UCSD-AML1 (cell line): ENCODE results near the gene LCNL1.

Source experiments
- DNase-seq: peaks from one replicate; lab custom pipeline; 2025; ENCODE audit not compliant: unreplicated experiment; lab: John Stamatoyannopoulos, UW

LCNL1 gene

GRCh38 chr9:136946228-136947027 is 36.4 kb upstream of the LCNL1 start:
- DNase-seq, result no peak

DNA sequence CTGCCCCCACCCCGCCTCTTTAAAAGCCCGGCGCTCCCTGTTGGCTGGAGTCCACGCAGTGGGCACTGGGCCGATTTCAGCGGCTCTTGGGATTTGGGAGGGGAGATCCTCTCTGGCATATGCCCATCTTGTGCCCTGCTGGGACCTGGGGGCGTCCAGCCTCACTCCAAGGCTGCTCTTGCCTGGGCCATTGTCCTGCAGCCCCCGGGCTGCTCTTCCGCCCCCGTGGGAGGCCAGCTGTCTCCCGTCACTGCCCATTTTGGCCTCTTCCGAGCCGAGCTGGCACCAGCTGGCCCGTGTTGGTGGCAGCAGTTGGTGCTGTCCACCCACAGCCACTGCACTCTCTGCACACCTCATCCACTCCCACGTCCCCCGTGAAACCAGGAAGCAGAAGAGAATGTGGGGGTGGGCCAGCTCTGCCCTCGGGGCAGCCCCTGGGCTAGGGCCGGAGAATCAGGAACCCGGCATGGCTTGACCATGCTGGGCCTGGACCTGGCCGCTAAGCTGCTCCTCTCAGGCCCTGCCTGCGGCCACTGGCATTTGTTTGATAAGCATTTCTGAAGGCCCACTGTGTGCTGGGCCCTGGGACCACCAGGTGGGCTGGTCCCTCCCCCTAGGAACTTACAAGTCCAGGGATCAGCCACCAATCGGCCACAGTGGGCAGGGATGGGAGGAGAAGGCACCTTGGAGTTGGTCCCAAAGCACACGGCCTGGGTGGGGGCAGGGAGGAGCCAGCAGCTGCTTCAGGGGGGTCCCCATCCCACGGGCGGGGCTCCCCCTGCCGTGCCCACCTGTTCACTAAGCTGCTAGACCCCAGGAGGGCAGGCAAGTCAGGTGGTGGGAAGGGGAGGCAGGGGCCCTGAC is 35.5 kb upstream of the LCNL1 start:
- DNase-seq, result no peak

DNA sequence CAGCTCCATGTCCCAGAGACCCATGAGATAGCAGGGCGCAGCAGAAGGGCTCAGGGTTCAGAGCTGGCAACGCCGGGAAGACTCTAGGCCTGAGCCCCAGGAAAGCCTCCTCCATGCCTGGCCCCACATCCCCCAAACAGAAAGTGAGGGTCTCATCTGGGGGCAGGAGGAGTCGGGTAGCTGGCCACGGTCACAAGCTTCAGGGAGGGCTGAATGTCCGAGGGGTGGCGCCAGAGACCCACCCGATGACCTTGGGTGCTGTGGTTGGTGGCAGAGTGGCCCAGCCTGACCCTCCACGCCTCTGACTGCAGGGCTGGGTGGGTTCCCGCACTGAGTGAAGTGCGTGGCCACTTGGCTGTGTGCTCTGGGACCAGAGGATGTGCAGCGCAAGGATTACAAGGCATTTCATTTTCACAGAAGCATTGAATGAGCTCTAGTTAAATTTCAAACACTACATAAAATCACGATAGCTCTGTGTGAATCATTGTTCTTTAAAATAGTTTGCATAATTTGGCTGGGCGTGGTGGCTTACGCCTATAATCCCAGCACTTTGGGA is 34.8 kb upstream of the LCNL1 start:
- peak; percentile 63 for DNase-seq

DNA sequence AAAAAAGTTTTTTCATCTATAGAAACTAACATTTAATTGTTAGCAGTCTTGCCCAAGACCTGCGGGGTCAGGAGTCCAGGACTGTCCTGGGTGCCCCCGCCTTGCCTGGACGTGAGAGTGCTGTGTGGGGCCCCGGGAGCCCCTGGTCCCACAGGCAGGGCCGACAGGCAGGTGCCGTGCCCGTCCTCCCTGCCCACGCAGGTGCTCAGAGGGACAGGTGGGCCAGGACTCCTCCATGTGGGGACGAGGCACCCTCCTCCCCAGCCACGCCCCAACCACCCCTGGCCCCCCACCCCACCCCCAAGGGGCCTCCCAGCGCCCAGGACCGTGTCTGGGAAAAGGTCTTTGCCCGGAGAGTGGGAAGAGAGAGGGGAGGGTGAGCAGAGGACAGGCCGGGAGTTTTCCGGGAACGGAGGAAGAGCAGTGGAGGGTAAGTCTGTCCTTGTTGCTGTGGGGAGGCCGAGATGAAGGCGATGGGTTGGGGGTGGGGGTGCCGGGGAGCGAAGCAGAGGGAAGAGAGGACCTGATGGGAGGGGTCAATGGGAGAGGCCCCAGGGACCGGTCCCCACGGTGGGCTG is 33.5 kb upstream of the LCNL1 start:
- DNase-seq, result no peak

- peak; percentile 90 for DNase-seq
These were observed 32.8 kb upstream of the LCNL1 start for GRCh38 chr9:136949817-136950655.

DNA sequence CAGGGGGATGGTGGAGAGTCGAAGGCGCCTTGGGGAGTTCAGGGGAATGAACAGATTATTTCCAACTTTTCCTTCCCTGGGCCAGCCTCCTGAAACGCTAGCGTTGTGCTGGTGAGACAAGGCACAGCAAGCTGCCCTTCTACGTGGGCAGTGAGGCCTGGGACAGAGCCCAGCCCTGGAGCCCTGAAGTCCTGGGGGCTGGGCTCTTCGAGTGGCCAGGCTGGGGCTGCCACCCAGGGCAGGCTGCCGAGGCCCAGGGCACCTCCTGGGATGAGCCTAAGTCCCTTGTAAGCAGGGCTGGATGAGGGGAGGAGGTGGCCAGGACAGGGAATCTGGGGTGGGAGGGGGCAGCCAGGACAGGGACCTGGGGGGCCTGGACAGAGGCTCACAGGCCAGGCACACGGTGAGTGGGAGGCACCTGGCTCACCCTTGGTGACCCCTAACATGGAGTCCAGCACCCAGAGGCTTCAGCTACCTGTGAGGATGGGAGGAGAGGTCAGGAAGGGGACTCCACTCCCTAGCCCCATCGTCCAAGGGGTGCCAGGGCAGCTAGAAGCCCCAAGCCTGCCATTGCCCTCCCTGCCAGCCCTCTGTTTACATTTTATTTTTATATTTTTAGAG is 32.0 kb upstream of the LCNL1 start:
- no peak for DNase-seq

GRCh38 chr9:136951541-136952320 is 31.1 kb upstream of the LCNL1 start, which contains the start of gene LCN12:
LCN12 (plus strand) TSS chr9:136952273; CDS start chr9:136952328, 55 bp downstream.
- no peak for DNase-seq

- DNase-seq, result no peak
These were observed 30.4 kb upstream of the LCNL1 start for GRCh38 chr9:136952321-136952850.

DNA sequence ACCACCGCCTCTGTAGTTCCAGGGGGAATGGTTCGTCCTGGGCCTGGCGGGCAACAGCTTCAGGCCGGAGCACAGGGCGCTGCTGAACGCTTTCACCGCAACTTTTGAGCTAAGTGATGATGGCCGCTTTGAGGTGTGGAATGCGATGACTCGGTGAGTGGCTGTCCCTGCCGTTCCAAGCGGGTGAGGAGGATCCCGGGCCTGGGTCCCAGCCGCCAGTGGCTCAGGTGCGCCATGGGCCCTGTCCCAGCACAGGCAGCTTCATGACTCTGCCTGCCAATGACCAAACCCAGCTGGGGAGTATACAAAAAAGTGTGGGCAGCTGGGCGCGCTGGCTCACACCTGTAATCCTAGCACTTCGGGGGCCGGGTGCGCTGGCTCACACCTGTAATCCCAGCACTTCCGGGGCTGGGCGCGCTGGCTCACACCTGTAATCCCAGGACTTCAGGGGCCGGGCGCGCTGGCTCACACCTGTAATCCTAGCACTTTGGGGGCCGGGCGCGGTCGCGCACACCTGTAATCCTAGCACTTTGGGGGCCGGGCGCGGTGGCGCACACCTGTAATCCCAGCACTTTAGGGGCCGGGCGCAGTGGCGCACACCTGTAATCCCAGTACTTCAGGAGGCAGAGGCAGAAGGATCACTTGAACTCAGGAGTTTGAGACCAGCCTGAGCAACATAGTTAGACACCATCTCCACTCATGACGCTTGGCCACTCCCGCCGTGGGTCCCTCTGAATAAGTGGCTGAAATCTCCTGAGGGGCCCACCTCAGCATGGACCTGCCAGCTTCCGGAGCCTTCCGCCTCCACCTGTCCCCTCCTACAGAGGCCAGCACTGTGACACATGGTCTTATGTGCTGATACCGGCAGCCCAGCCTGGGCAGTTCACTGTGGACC is 29.7 kb upstream of the LCNL1 start:
- DNase-seq, result no peak

DNA sequence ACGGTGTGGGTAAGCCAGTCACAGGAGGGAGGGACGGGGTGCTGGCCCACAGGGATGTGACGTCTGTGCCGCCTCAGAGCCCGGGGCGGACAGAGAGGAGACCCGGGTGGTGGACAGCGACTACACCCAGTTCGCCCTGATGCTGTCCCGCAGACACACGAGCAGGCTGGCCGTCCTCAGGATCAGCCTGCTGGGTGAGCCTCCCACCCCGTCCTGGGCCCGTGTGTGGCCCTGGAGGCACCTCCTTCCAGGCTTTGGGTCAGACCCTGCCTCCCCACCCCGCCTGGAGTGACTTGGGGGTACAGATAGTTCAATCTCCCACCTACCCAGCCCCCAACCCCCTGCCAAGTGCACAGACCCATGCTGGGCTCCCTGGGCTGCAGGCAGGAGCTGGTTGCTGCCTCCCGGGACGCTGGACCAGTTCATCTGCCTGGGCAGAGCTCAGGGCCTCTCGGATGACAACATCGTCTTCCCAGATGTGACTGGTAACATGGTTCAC is 29.0 kb upstream of the LCNL1 start:
- no peak for DNase-seq

GRCh38 chr9:136954270-136955083 is 28.3 kb upstream of the LCNL1 start:
- DNase-seq, result no peak

DNA sequence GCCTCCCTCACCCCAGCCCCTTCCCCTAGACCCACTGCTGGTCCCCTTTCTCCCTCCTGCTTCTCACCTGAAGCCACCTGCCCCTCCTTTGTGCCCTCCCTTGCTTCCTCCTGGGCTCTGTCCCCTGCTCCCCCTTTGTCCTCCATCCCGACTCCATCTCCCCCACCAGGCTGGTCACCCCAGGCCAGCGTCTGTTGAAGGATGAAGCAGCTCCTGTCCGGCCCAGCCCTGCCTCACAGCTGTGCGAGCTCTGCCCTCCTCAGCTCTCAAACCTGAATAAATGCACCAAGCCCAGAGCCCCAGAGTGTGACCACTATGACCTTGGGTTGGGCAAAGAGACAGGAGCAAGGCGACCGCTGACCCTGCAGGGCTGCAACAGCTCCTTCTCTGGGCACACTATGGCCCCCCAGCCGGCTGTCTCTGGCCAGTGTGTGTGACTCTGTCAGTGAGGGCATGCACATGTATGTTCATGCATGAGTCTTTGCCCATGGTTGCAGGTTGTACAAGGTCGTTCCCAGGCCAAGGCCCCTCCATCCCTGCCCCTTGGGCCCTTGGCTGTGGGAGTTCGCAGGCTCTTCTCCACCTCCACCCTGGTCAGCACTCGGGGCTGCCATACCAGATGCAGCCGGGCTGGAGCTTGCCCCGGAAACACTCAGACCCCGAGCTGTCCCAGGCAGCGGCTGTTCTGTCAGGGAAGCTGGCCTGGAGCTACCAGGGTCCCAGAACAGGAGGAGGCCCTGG is 27.4 kb upstream of the LCNL1 start:
- DNase-seq, result no peak

DNA sequence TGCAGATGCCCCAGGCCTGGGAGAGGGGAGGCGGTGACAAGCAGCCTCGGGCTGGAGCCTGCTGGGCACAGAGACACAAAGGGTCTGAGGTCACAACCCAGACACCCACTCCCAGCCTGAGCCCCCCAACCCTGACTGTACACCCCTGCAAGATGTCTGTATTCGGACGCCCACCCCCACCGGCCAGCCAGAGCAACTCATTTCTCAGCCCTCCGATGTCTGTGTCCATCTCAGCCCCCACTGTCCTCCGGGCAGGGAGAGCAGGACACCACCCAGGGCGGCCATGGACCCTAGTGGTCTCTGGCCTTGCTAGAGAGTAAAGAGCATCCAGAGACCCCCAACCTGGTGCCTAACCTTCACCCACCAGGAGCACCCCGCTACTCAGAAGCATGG is 26.9 kb upstream of the LCNL1 start:
- DNase-seq, result no peak

DNA sequence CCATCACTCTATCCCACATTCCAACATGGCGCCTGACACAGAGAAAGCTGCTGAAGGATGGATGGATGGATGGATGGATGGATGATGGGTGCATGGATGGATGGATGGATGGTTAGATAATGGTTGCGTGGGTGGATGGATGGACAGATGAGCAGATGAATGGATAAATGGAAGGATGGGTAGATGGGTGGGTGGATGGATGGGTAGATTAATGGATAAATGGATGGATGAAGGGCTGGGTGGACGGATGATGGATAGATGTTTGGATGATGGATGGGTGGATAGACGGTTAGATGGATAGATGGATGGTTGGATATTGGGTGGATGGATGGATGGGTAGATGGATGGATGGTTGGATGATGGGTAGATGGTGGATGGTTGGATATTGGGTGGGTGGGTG is 26.2 kb upstream of the LCNL1 start:
- DNase-seq, result no peak

GRCh38 chr9:136957461-136957860 is 25.3 kb upstream of the LCNL1 start:
- no peak for DNase-seq

DNA sequence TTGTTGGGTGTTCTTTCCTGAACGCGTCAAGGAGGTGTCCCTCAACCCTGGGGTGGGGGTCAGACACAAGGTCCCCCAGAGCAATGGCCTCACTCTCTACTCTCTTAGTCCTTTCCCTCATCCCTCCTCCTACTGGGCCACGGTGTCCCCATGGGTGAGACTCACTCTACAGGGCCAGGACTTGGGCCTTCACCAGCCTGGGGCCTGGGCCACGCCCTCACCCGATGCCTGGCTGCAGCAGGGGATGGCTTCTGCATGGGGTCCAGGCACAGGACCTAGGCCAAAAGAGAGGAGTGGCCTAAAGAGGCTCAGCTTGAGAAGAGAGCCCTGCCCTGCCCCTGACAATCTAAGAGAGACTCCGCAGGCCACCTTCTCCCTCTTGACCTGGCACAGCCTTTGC is 24.9 kb upstream of the LCNL1 start:
- DNase-seq, result no peak
